H1 (cell line): ENCODE results near the gene CDK4. TPM values are rescaled to one million over a fixed set of nuclear protein-coding genes. Genes with fewer than 3 reads are reported as not detected.

Source experiments
- CTCF ChIA-PET: fragments of 300-600 bp; sonication (Branson Sonifier 250); formaldehyde crosslinking; loops from one replicate; lab custom pipeline; 2021; ENCODE audit not compliant: partially characterized antibody; lab: Charles Lee
- POLR2A ChIA-PET: fragments of 300-600 bp; sonication (Branson Sonifier 250); formaldehyde crosslinking; loops from one replicate; lab custom pipeline; 2021; ENCODE audit warnings: inconsistent platforms; ENCODE audit not compliant: partially characterized antibody; lab: Charles Lee
- DNase-seq, 2 experiments: peaks; one replicate each; pipeline versions ENCODE4 v3.0.0 to v3.0.0-alpha.2; 2010 to 2022; ENCODE audit warnings: low spot score in 2 of 2, low read depth in 1 of 2, mixed read lengths in 1 of 2
- FAIRE-seq: peaks from 2 replicates; lab custom pipeline; 2011; peaks lifted over from hg19 to GRCh38; lab: Jason Lieb, UNC
- H2AFZ ChIP-seq: 2 replicates; pipeline ENCODE4 v1.8.1; 2012; ENCODE audit warnings: low read length, inconsistent platforms
- H2AK5ac ChIP-seq: 2 replicates; pipeline ENCODE4 v1.6.1; 2013; ENCODE audit warnings: low read depth, low read length
- H2BK120ac ChIP-seq: replicated peaks from 2 replicates; pipeline ENCODE3; 2013; ENCODE audit warnings: low read depth, low read length, inconsistent platforms
- H2BK12ac ChIP-seq: 2 replicates; pipeline ENCODE4 v1.6.1; 2013; ENCODE audit warnings: low read depth, low read length
- H2BK15ac ChIP-seq: 2 replicates; pipeline ENCODE4 v1.6.1; 2013; ENCODE audit warnings: low read length
- H2BK20ac ChIP-seq: 2 replicates; pipeline ENCODE4 v1.6.1; 2013; ENCODE audit warnings: low read length
- H2BK5ac ChIP-seq: 2 replicates; pipeline ENCODE4 v1.6.1; 2013; ENCODE audit warnings: low read depth, low read length
- H3K14ac ChIP-seq: 2 replicates; pipeline ENCODE4 v1.6.1; 2013; ENCODE audit warnings: inconsistent platforms; ENCODE audit not compliant: insufficient read length
- H3K18ac ChIP-seq: 2 replicates; pipeline ENCODE4 v1.6.1; 2013; ENCODE audit warnings: low read length; ENCODE audit errors: extremely low read depth
- H3K23ac ChIP-seq: 2 replicates; pipeline ENCODE4 v1.6.1; 2013; ENCODE audit warnings: inconsistent platforms; ENCODE audit not compliant: insufficient read length
- H3K23me2 ChIP-seq: 2 replicates; pipeline ENCODE4 v1.6.1; 2013; ENCODE audit warnings: low read depth, low read length
- H3K27ac ChIP-seq: 2 replicates; pipeline ENCODE4 v1.6.1; 2011; ENCODE audit warnings: low read depth, low read length, inconsistent platforms
- H3K27me3 ChIP-seq, 4 experiments: replicated peaks in 1 of 4; 1 replicate in 1 of 4; 2 replicates in 3 of 4; pipeline versions ENCODE4 v1.6.1 to v1.8.1; 2011 to 2013; ENCODE audit warnings: low read length in 3 of 4, mild to moderate bottlenecking in 3 of 4, inconsistent platforms in 2 of 4, mixed read lengths in 2 of 4, moderate library complexity in 1 of 4; ENCODE audit not compliant: control insufficient read depth in 3 of 4, insufficient read depth in 3 of 4; ENCODE audit errors: extremely low read depth in 1 of 4
- H3K36me3 ChIP-seq, 4 experiments: 2 replicates each; pipeline versions ENCODE4 v1.6.1 to v1.8.1; 2011 to 2013; ENCODE audit warnings: mild to moderate bottlenecking in 4 of 4, low read length in 3 of 4, moderate library complexity in 2 of 4, control low read depth in 1 of 4, inconsistent platforms in 1 of 4; ENCODE audit not compliant: insufficient read depth in 4 of 4, control insufficient read depth in 2 of 4
- H3K4ac ChIP-seq: replicated peaks from 2 replicates; pipeline ENCODE3; 2013; ENCODE audit warnings: low read length, low read depth, mixed read lengths, inconsistent platforms; ENCODE audit not compliant: insufficient read length
- H3K4me1 ChIP-seq, 4 experiments: replicated peaks in 1 of 4; 1 replicate in 1 of 4; 2 replicates in 3 of 4; pipeline versions ENCODE4 v1.6.1 to v1.8.1; 2011 to 2013; ENCODE audit warnings: low read length in 3 of 4, inconsistent platforms in 2 of 4, mixed read lengths in 1 of 4; ENCODE audit not compliant: insufficient read depth in 4 of 4, control insufficient read depth in 3 of 4
- H3K4me2 ChIP-seq, 2 experiments: 2 replicates each; pipeline versions ENCODE4 v1.6.1 to v1.8.1; 2011 to 2013; ENCODE audit warnings: low read depth in 2 of 2, low read length in 2 of 2, control low read depth in 1 of 2, inconsistent platforms in 1 of 2, mild to moderate bottlenecking in 1 of 2; ENCODE audit not compliant: insufficient read depth in 1 of 2
- H3K4me3 ChIP-seq, 4 experiments: fragments of 200-600, 300-600 bp in 1 of 4; sonication (generic), shearing (Covaris generic), sonication (Bioruptor Twin) in 1 of 4; 2 replicates each; pipeline versions ENCODE4 v1.5.1 to v1.8.1; 2011 to 2016; ENCODE audit warnings: low read length in 4 of 4, low read depth in 3 of 4, control low read depth in 2 of 4, inconsistent platforms in 2 of 4, mild to moderate bottlenecking in 2 of 4, mixed read lengths in 1 of 4, moderate library complexity in 1 of 4; ENCODE audit not compliant: insufficient read depth in 2 of 4; ENCODE audit errors: extremely low read depth in 1 of 4
- H3K56ac ChIP-seq: replicated peaks from 2 replicates; pipeline ENCODE3; 2013; ENCODE audit warnings: low read depth, mild to moderate bottlenecking, mixed read lengths, low read length, inconsistent platforms; ENCODE audit not compliant: insufficient read length
- H3K79me1 ChIP-seq: 2 replicates; pipeline ENCODE4 v1.6.1; 2013; ENCODE audit warnings: low read depth, low read length, control low read depth
- H3K79me2 ChIP-seq, 2 experiments: 2 replicates each; pipeline versions ENCODE4 v1.6.1 to v1.8.1; 2012 to 2013; ENCODE audit warnings: low read length in 2 of 2, mild to moderate bottlenecking in 2 of 2, inconsistent platforms in 1 of 2; ENCODE audit not compliant: insufficient read depth in 2 of 2, control insufficient read depth in 1 of 2
- H3K9ac ChIP-seq, 4 experiments: replicated peaks in 1 of 4; 1 replicate in 1 of 4; 2 replicates in 3 of 4; pipeline versions ENCODE4 v1.6.1 to v1.8.1; 2011 to 2013; ENCODE audit warnings: low read depth in 3 of 4, low read length in 3 of 4, control low read depth in 2 of 4, mild to moderate bottlenecking in 2 of 4, moderate library complexity in 2 of 4, inconsistent platforms in 1 of 4; ENCODE audit errors: extremely low read depth in 1 of 4
- H3K9me3 ChIP-seq, 2 experiments: 2 replicates each; pipeline versions ENCODE4 v1.6.1 to v1.8.1; 2012 to 2013; ENCODE audit warnings: mild to moderate bottlenecking in 2 of 2, moderate library complexity in 2 of 2, control low read depth in 1 of 2, inconsistent platforms in 1 of 2, low read depth in 1 of 2, low read length in 1 of 2, mixed read lengths in 1 of 2; ENCODE audit not compliant: insufficient read depth in 2 of 2
- H4K20me1 ChIP-seq, 2 experiments: replicated peaks in 1 of 2; 2 replicates each; pipeline versions ENCODE3 to v1.8.1; 2011 to 2013; ENCODE audit warnings: inconsistent platforms in 2 of 2, low read length in 2 of 2, mild to moderate bottlenecking in 1 of 2; ENCODE audit not compliant: insufficient read depth in 2 of 2, control insufficient read depth in 1 of 2
- H4K5ac ChIP-seq: 2 replicates; pipeline ENCODE4 v1.6.1; 2013; ENCODE audit warnings: low read length, low read depth, mixed read lengths, inconsistent platforms; ENCODE audit not compliant: insufficient read length
- H4K8ac ChIP-seq: 2 replicates; pipeline ENCODE4 v1.8.0; 2013; ENCODE audit warnings: mild to moderate bottlenecking, moderate library complexity, low read length, inconsistent platforms; ENCODE audit not compliant: insufficient read depth; ENCODE audit errors: extremely low read depth
- H4K91ac ChIP-seq: replicated peaks from 2 replicates; pipeline ENCODE3; 2013; ENCODE audit warnings: low read length, mixed read lengths, inconsistent platforms; ENCODE audit not compliant: insufficient read length
- ASH2L ChIP-seq: fragments of 200-600, 300-600 bp; sonication (generic); IDR thresholded peaks from one replicate; pipeline ENCODE4 v1.7.1; 2017; ENCODE audit warnings: low read length
- E2F6 ChIP-seq: IDR thresholded peaks from 2 replicates; pipeline ENCODE4 v1.6.1; 2012; ENCODE audit warnings: inconsistent platforms
- EZH2 ChIP-seq: fragments of 200-600 bp; sonication (generic); IDR thresholded peaks from 2 replicates; pipeline ENCODE4 v1.7.1; 2012; ENCODE audit warnings: low read depth, mild to moderate bottlenecking, moderate library complexity, low read length, inconsistent platforms; ENCODE audit not compliant: severe bottlenecking
- HDAC2 ChIP-seq, 2 experiments: fragments of 300-600 bp in 1 of 2; sonication (generic) in 1 of 2; IDR thresholded peaks; 2 replicates each; pipeline ENCODE4 v1.6.1; 2011 to 2012; ENCODE audit warnings: low read depth in 2 of 2, low read length in 2 of 2, mild to moderate bottlenecking in 2 of 2, moderate library complexity in 2 of 2, borderline replicate concordance in 1 of 2, inconsistent platforms in 1 of 2
- HDAC6 ChIP-seq: IDR thresholded peaks from one replicate; pipeline ENCODE4 v1.7.1; 2012; ENCODE audit warnings: low read depth, mild to moderate bottlenecking, inconsistent platforms, low read length, moderate library complexity
- JUN ChIP-seq: IDR thresholded peaks from 2 replicates; pipeline ENCODE4 v1.6.1; 2011; ENCODE audit warnings: low read depth, mild to moderate bottlenecking, improper control_type of control experiment, low read length
- PHF8 ChIP-seq: fragments of 200-600 bp; sonication (generic); conservative IDR thresholded peaks from 2 replicates; pipeline ENCODE4 v1.7.1; 2012; ENCODE audit warnings: low read depth, mild to moderate bottlenecking, inconsistent platforms, low read length, moderate library complexity
- RNF2 ChIP-seq: fragments of 200-900, 300-1000 bp; sonication (generic); IDR thresholded peaks from 2 replicates; pipeline ENCODE4 v1.7.1; 2016; ENCODE audit warnings: borderline replicate concordance, low read depth, mild to moderate bottlenecking, antibody characterized with exemption, low read length; ENCODE audit not compliant: poor library complexity, severe bottlenecking; ENCODE audit errors: missing control alignments
- SIN3A ChIP-seq, 2 experiments: IDR thresholded peaks in 1 of 2; conservative IDR thresholded peaks in 1 of 2; 2 replicates each; pipeline ENCODE4 v1.6.1; 2011 to 2012; ENCODE audit warnings: low read length in 2 of 2, improper control_type of control experiment in 1 of 2, low read depth in 1 of 2, mild to moderate bottlenecking in 1 of 2
- SP4 ChIP-seq: IDR thresholded peaks from 2 replicates; pipeline ENCODE4 v1.6.1; 2012; ENCODE audit warnings: low read length, inconsistent platforms
- WGBS, 2 experiments: shearing (Covaris generic) in 1 of 2; methylation state at CpG; one replicate each; pipeline versions ENCODE4 v1.1.6 to v1.1.7; 2013 to 2015; ENCODE audit warnings: low lambda C conversion rate in 2 of 2, mixed read lengths in 2 of 2, inconsistent platforms in 1 of 2, low coverage in 1 of 2, missing lambda C conversion rate in 1 of 2; ENCODE audit not compliant: insufficient replicate concordance in 2 of 2, insufficient coverage in 1 of 2, insufficient read length in 1 of 2; ENCODE audit errors: extremely low coverage in 1 of 2, missing lambda C conversion rate in 1 of 2; 5-methylcytosine and 5-hydroxymethylcytosine counted together
- polyA plus RNA-seq, 7 experiments: library from polyadenylated mRNA; depleted of rRNA in 3 of 7; stranded (reverse) in 5 of 7; unstranded in 2 of 7; fragments of >200 nt in 5 of 7; fragments of 200-250 nt in 2 of 7; gene quantifications; 1 replicate in 5 of 7; 2 replicates in 1 of 7; 4 replicates in 1 of 7; pipeline versions ENCODE4 v1.2.1 to v1.2.3, GENCODE V29; 2011 to 2013; ENCODE audit warnings: missing spikeins in 2 of 7, mixed read lengths in 2 of 7
- total RNA-seq: library from RNA; stranded (reverse); fragmentation: NEBNext Ultra II Directional; extraction: Animal tissue kit (Norgen Biotek cat#: 25700); gene quantifications from 2 replicates; pipeline ENCODE4 v1.2.1, GENCODE V29; 2021

CDK4 gene
- total and polyA plus RNA-seq, 2 of the 8 experiments (the other 6 are each of a cell fraction or from before 2014, with no cell fraction given): 174 to 368 TPM

DNA sequence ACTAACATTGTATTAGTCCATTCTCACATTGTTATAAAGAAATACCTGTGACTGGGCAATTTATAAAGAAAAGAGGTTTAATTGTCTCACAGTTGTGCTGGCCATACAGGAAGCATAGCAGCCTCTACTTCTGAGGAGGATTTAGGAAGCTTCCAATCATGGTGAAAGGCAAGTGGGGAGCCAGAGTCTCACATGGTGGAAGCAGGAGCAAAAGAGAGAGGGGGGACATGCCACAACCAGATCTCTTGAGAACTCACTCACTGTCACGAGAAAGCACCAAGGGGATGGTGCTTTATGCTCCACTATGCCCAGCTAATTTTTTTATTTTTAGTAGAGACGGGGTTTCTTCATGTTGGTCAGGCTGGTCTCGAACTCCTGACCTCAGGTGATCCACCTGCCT, 44.9 kb downstream of the CDK4 start:
- Histone ChIP-seq H3K14ac (no peak overlapping the region), H3K36me3 (no peaks in the 10 kb centered on the region; a peak in 1 of 8 replicates), H2BK15ac (no peak overlapping the region), H3K4me3 (no peak overlapping the region), H2BK12ac (no peak overlapping the region), H4K8ac (no peak overlapping the region), H2AK5ac (no peak overlapping the region), H3K79me1 (no peaks in the 10 kb centered on the region), H2BK5ac (no peak overlapping the region), H2BK120ac (no peak overlapping the region), H4K5ac (no peak overlapping the region), H3K4me2 (no peak overlapping the region), H3K9me3 (no peaks in the 10 kb centered on the region), H3K9ac (no peak overlapping the region), H3K23me2 (no peaks in the 10 kb centered on the region), H3K79me2 (no peaks in the 10 kb centered on the region), H3K27me3 (no peaks in the 10 kb centered on the region), H4K20me1 (peaks cover 0 to 1% of the 10 kb centered on the region in 2 experiments), H3K56ac (no peak overlapping the region), H3K27ac (no peak overlapping the region), H3K4me1 (no peaks in the 10 kb centered on the region), H3K18ac (no peak overlapping the region), H2AFZ (no peak overlapping the region), H4K91ac (no peak overlapping the region), H3K4ac (no peak overlapping the region), H3K23ac (no peak overlapping the region), H2BK20ac (no peak overlapping the region)
- no peak for TF ChIP-seq JUN
- no peak for TF ChIP-seq EZH2
- no peak for TF ChIP-seq RNF2
- no peak for TF ChIP-seq HDAC2 (IDR thresholded peaks at IDR 0.05; ENCODE audit: borderline replicate concordance in 1 of 2, low read depth in 2 of 2, low read length in 2 of 2)
- TF ChIP-seq SIN3A (conservative IDR thresholded peaks at IDR 0.05 in 1 of 2, IDR thresholded peaks at IDR 0.05 in 1 of 2; ENCODE audit: low read depth in 1 of 2, low read length in 2 of 2): no peak
- no peak for TF ChIP-seq SP4
- TF ChIP-seq ASH2L: no peak
- TF ChIP-seq HDAC6: no peak
- no peak for TF ChIP-seq PHF8
- no peak for TF ChIP-seq E2F6
- 77% methylated on average over 3 of the region's 3 CpGs; no CpG with 5 or more reads in 1 of the 2 experiments for WGBS, 2 experiments
- ChIA-PET CTCF (interaction anchor here (0.6 to 2.1 kb wide), 4 partner anchors 13 to 309 kb away, joined by 3 to 6 read pairs (median 4); no protein-coding TSS in a partner anchor), POLR2A (interaction anchor here (0.8 kb wide), 1 partner anchor 9 kb away, joined by 3 read pairs; no protein-coding TSS in a partner anchor)
- FAIRE-seq: no peak
- no peak for DNase-seq
